Smooth muscle cell (in vitro differentiated cells): ENCODE results near the gene NCOA1. TPM values are rescaled to one million over a fixed set of nuclear protein-coding genes. Genes with fewer than 3 reads are reported as not detected.

Experiments
- DNase-seq: peaks from one replicate; lab custom pipeline; 2025; ENCODE audit not compliant: unreplicated experiment; lab: John Stamatoyannopoulos, UW
- H2AFZ ChIP-seq: fragments of 200-600 bp; sonication (generic); 2 replicates; pipeline ENCODE4 v1.6.0; 2016; ENCODE audit warnings: antibody characterized with exemption, low read depth, mild to moderate bottlenecking
- H3F3A ChIP-seq: fragments of 200-600 bp; sonication (generic); 2 replicates; pipeline ENCODE4 v1.6.0; 2017; ENCODE audit warnings: antibody characterized with exemption, low read depth
- H3K27ac ChIP-seq: fragments of 200-600 bp; sonication (generic); 2 replicates; pipeline ENCODE4 v1.5.1; 2016; ENCODE audit warnings: low read depth, mild to moderate bottlenecking
- H3K27me3 ChIP-seq: fragments of 200-600 bp; sonication (generic); 2 replicates; pipeline ENCODE4 v1.6.1; 2016; ENCODE audit warnings: low read depth, mild to moderate bottlenecking
- H3K36me3 ChIP-seq: fragments of 200-600 bp; sonication (generic); 2 replicates; pipeline ENCODE4 v1.5.1; 2016; ENCODE audit warnings: low read depth
- H3K4me1 ChIP-seq: fragments of 200-600 bp; sonication (generic); 2 replicates; pipeline ENCODE4 v1.5.1; 2016; ENCODE audit warnings: low read depth
- H3K4me2 ChIP-seq: fragments of 200-600 bp; sonication (generic); 2 replicates; pipeline ENCODE4 v1.6.0; 2016; ENCODE audit warnings: mild to moderate bottlenecking
- H3K4me3 ChIP-seq: fragments of 200-600 bp; sonication (generic); 2 replicates; pipeline ENCODE4 v1.5.1; 2016; ENCODE audit warnings: mild to moderate bottlenecking
- H3K79me2 ChIP-seq: fragments of 200-600 bp; sonication (generic); 2 replicates; pipeline ENCODE4 v1.6.0; 2016; ENCODE audit warnings: low read depth, mild to moderate bottlenecking
- H3K9ac ChIP-seq: fragments of 200-600 bp; sonication (generic); 2 replicates; pipeline ENCODE4 v1.6.0; 2016; ENCODE audit warnings: low read depth
- H3K9me3 ChIP-seq: fragments of 200-600 bp; sonication (generic); replicated peaks from 2 replicates; pipeline ENCODE4 v1.5.1; 2016; ENCODE audit warnings: low read depth
- H4K20me1 ChIP-seq: fragments of 200-600 bp; sonication (generic); 2 replicates; pipeline ENCODE4 v1.6.0; 2016; ENCODE audit warnings: low read depth
- WGBS: methylation state at CpG from one replicate; pipeline ENCODE4 v1.1.7; 2016; ENCODE audit warnings: low lambda C conversion rate; 5-methylcytosine and 5-hydroxymethylcytosine counted together
- polyA plus RNA-seq: library from polyadenylated mRNA; unstranded; fragments of >200 nt; fragmentation: Nextera tagmentation; extraction: Ambion mirVana; gene quantifications from 2 replicates; pipeline ENCODE4 v1.2.1, GENCODE V29; 2016
- total RNA-seq: library from RNA; depleted of rRNA; stranded (reverse); fragments of >200 nt; gene quantifications from 2 replicates; pipeline ENCODE4 v1.2.3, GENCODE V29; 2014
- TF ChIP-seq, protein P1 (sequence below): fragments of 200-600 bp; sonication (generic); IDR thresholded peaks from 2 replicates; pipeline ENCODE4 v1.5.1; 2017; ENCODE audit warnings: borderline replicate concordance, mild to moderate bottlenecking, antibody characterized with exemption; ENCODE audit not compliant: insufficient read depth, poor library complexity, severe bottlenecking

The NCOA1 gene
- total and polyA plus RNA-seq, 2 experiments from 2014 or later: 8.5 to 21.0 TPM

DNA sequence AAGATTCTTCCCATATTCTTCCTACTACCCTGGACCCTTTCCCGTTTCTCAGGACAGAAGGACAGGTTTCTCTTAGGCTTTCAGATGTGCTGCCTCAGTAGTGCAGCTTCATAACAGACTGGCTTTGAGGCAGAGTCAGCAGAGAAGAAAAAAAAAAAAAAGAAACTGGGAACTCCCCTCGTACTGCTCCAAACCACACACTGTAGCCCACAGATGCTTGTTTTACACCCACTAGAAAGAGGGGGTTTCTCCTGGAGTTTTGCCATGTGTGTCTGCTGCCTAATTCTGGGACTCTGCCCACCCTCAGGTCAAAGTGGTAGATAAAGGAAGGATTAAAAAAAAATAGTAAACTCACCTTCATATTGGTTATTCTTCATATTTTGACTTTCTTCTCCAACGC lies 95.9 kb downstream of the NCOA1 start:
- Histone ChIP-seq H3K4me2 (no peak overlapping the region), H2AFZ (no peak overlapping the region), H3K27ac (no peak overlapping the region), H3K9me3 (no peaks in the 10 kb centered on the region), H3K4me3 (no peak overlapping the region), H3K4me1 (no peaks in the 10 kb centered on the region), H3K27me3 (no peaks in the 10 kb centered on the region), H4K20me1 (peaks cover 7% of the 10 kb centered on the region), H3K9ac (no peak overlapping the region), H3K36me3 (no peaks in the 10 kb centered on the region), H3F3A (no peaks in the 10 kb centered on the region), H3K79me2 (peaks cover 4% of the 10 kb centered on the region)
- no peak for DNase-seq
- 86% methylated on average over 3 of the region's 3 CpGs for WGBS
- TF ChIP-seq, protein P1, sequence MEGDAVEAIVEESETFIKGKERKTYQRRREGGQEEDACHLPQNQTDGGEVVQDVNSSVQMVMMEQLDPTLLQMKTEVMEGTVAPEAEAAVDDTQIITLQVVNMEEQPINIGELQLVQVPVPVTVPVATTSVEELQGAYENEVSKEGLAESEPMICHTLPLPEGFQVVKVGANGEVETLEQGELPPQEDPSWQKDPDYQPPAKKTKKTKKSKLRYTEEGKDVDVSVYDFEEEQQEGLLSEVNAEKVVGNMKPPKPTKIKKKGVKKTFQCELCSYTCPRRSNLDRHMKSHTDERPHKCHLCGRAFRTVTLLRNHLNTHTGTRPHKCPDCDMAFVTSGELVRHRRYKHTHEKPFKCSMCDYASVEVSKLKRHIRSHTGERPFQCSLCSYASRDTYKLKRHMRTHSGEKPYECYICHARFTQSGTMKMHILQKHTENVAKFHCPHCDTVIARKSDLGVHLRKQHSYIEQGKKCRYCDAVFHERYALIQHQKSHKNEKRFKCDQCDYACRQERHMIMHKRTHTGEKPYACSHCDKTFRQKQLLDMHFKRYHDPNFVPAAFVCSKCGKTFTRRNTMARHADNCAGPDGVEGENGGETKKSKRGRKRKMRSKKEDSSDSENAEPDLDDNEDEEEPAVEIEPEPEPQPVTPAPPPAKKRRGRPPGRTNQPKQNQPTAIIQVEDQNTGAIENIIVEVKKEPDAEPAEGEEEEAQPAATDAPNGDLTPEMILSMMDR: no peak

DNA sequence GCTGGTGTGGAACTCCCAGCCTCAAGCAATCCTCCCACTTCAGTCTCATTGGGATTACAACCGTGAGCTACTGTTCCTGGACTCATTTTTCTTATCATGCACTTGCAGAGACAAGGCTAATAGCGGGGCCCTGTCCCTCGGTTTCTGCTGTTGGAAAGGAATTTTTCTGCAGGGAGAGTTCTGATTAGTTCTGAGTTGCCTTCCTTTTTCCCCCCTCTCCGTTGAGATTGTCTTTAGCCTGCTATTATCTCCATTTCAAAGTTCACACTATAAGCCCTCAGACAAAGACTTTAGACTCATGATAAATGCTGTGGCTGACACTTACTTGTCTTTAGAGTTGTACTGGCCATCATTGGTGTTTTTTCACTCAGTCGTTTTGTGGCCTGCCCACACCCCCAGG lies 97.2 kb downstream of the NCOA1 start:
- DNase-seq: no peak
- no peak overlapping the region for H3K9ac ChIP-seq
- H3K36me3 ChIP-seq: no peaks in the 10 kb centered on the region
- no peaks in the 10 kb centered on the region for H3K27me3 ChIP-seq
- H2AFZ ChIP-seq: no peak overlapping the region
- H4K20me1 ChIP-seq: peaks cover 7% of the 10 kb centered on the region
- no peaks in the 10 kb centered on the region for H3F3A ChIP-seq
- no peak overlapping the region for H3K4me3 ChIP-seq
- peaks cover 3% of the 10 kb centered on the region for H3K79me2 ChIP-seq
- no peaks in the 10 kb centered on the region for H3K4me1 ChIP-seq
- no peak overlapping the region for H3K27ac ChIP-seq
- 77% methylated on average over 5 of the region's 5 CpGs for WGBS
- H3K4me2 ChIP-seq: no peak overlapping the region
- no peaks in the 10 kb centered on the region for H3K9me3 ChIP-seq
- TF ChIP-seq, protein P1: no peak

DNA sequence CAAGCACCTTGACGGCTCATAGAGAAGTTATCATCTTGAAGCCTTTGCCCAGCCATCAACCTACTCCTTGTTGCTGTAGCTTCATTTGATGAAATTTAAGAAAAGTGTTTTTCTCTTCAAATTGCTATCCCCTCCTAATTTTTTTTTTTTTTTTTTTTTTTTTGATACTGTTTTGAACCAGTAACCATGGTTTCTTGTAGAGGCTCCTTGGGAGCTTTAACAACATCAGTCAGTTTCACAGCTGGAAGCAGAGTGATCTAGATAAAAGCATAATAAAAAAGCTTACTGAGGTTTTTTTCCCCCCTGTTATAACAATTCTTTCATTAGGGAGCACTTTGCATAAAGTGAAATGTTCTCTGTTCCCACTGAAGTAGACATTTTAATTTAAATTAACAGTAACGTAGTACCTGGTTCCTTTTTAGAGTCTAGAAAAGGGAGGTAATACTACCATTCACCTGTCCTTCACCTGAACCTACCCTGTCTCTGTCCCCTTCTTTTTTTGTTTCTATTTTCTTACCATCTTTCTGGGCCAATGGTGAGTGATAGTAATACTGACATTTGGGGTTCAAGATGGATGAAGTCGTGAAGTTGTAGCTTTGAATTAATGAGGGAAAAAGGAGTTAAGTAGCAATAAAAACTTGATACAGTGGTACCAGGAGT lies 101.5 kb downstream of the NCOA1 start:
- Histone ChIP-seq H4K20me1 (peaks cover 4% of the 10 kb centered on the region), H3K27ac (no peak overlapping the region), H3K79me2 (no peaks in the 10 kb centered on the region), H3F3A (no peaks in the 10 kb centered on the region), H2AFZ (no peak overlapping the region), H3K4me1 (peaks cover 7% of the 10 kb centered on the region), H3K27me3 (no peaks in the 10 kb centered on the region), H3K9ac (no peak overlapping the region), H3K4me3 (no peak overlapping the region), H3K4me2 (no peak overlapping the region), H3K9me3 (no peaks in the 10 kb centered on the region), H3K36me3 (no peaks in the 10 kb centered on the region)
- no peak for DNase-seq
- WGBS: 97% methylated on average over 3 of the region's 3 CpGs
- TF ChIP-seq, protein P1: no peak

DNA sequence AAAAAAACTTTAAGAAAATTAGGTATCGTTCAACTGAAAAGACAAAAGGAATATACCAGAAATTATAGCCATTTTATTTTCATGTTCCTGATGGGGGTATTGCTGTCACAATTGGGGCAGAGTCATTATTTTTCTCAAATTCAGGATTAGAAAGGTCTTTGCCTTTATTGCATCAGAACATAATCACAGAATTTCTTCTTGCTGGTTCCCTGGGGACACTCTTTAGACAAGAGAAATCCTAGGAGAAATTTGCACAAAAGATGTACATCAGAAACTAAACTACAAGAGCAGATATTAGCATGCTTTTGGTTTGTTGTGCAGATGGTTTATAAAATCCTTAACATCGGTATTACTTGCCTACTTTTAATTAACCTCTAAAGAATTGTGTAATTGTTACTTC lies 103.2 kb downstream of the NCOA1 start:
- Histone ChIP-seq H2AFZ (no peak overlapping the region), H3K4me1 (peaks cover 7% of the 10 kb centered on the region), H3K4me2 (no peak overlapping the region), H3K79me2 (no peaks in the 10 kb centered on the region), H3K4me3 (no peak overlapping the region), H3K27me3 (no peaks in the 10 kb centered on the region), H4K20me1 (peaks cover 4% of the 10 kb centered on the region), H3K36me3 (no peaks in the 10 kb centered on the region), H3K9me3 (no peaks in the 10 kb centered on the region), H3F3A (no peaks in the 10 kb centered on the region), H3K9ac (no peak overlapping the region), H3K27ac (no peak overlapping the region)
- TF ChIP-seq, protein P1: no peak
- DNase-seq: no peak
- WGBS: 98% methylated on average over 2 of the region's 2 CpGs
